Measurements from ENCODE around the gene C14orf132.

Gene C14orf132

DNA sequence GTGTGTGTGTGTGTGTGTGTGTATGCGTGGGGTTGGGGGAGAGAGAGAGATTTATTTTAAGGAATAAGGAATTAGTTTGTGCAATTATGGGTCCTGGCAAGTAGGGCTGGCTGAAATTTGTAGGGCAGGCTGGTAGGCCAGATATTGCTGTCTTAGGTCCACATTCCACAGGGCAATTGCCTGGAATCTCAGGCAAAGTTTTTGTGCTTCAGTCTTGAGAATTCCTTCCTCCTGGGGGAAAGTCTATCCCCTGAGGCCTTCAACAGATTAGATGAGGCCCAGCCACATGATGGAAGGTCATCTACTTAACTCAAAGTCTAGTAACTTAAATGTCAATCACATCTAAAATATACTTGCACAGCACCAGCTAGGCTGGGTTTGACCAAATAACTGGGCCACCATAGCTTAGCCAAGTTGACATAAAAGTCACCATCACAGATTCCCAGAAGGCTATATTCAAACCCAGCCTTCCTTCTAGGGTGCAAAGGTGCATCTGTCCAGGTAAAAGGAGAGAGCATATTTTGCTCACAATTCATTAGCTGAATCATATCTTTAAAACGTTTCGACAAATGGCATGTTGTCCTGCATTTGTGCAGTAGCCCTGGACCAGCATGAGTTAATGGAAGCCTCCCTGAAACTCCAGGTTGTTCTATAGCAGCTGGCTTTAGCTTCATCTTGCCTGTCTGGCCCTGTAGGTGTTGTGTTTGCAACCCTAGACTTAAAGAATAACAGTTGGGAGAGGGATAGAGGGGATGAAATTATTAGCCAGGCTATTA lies 63.1 kb downstream of the C14orf132 start:
- no peak for DNase-seq

DNA sequence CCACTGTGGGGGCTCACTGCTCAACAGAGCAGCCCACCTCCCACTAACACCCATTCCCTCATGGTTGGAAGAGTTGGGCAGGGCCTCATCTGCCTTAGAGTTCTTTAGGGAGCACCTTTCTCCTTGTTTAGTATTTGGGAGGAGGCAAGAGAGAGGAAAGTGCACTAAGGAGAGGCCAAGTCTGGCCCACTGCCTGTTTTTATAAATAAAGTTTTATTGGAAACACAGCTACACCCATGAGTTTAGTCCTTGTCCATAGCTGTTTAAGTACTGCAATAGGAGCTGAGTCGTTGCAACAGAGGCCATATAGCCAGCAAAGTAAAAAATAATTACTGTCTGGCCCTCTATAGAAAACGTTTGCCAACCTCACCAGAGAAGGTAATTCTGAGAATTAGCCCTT lies 63.9 kb downstream of the C14orf132 start:
- peak; percentile 54 for DNase-seq

DNA sequence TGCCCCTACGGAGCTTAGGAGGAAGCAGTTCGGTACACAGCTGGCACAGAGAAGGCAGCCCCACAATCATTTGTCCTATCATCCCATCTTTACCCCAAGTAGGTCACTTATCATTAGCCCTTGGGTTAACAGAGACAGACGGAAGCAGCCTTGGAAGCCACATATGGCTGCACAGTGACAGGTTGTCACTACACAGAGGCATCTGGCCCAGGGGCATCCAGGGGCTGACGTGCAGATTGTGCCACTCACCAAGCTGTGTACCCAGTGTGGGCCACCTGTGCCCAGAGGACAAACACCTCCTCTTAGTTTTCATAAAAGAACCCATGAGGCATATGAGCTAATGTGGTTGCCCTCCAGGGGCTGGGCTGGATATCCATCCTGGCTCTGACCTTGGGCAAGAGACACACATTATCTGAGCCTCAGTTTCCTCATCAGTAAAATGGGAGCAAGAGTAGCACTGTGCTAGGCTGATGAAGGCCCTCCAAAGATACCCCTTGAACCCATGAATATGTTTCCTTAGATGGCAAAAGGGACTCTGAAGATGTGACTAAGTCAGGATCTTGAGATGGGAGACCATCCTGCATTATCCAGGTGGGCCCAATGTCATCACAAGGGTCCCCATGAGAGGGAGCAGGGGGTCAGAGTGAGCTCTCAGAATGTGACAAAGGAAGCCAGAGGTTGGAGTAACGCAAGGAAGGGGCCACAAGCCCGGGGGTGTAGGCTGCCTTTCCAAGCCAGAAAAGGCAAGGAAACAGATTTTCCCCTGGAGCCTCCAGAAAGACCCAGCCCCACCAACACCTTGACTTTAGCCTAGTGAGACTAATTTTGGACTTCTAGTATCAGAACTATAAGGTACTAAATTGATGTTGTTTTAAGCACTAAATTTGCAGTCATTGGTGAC lies 64.6 kb downstream of the C14orf132 start:
- DNase-seq = peak; percentile 87

DNA sequence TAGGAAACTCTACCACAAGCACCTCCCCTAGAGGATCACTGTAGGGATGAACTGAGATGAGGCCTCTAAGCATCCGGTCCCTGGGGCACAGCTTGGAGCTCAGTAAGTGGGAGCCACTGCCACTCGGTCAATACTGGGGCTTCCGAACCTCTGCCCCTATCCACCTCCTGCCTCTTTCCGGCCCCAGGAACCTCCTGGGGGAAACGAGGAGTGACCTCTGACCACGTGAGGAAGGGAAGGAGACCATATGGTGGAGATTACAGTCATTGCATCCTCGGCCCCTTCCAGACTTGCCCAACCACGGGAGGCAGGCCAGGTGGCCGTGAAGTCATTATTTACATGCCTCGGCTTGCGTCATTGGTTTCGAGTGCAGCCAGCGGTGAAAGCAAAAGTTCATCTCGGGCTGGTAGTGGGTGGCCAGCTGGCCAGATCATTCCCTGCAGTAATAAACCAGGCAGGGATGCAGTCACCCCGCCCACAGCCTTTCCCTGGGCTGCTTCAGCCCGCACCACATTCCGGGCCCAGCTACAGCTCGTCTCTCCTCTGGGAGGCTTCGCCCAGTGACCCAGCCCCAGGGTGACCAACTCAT lies 65.4 kb downstream of the C14orf132 start:
- DNase-seq = no peak

DNA sequence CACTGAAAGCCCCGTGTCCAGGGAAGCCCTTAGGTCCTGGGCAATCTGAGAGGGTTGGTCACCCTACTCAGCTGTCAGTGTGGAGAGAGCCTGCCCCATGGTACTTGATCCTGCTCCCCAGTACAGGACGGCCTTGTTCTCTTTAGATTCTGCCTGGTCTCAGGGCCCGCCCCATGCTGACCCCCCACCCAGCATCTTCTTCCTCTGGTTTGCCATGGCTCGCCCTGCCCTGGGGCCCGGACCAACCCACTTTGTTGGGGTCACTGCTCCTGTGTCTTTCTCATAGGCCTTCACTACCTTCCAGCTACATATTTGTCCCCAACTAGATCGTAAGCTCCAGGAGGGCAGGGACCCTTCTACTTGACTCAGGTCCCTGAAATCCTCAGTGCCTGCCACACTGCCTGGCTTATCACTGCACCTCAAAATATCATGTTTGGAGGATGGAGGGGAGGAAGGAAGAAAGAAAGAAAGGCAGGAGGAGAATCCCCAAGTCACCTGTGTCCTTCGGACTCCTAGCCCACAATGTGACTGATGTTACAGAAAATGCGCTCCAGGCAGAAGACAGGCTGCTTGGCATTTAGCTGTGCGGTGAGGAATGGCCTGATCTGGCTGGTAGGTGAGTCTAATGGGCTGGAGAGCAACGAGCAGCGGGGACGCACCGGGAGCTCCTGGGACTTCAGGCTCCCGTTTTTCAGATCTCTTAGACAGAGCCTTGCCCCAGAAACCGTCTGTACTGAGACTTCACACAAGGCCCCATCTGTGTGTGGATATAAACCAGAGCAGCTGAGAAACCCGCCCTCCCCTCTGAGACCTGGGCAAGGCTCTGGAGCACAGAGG lies 66.1 kb downstream of the C14orf132 start:
- no peak for DNase-seq

DNA sequence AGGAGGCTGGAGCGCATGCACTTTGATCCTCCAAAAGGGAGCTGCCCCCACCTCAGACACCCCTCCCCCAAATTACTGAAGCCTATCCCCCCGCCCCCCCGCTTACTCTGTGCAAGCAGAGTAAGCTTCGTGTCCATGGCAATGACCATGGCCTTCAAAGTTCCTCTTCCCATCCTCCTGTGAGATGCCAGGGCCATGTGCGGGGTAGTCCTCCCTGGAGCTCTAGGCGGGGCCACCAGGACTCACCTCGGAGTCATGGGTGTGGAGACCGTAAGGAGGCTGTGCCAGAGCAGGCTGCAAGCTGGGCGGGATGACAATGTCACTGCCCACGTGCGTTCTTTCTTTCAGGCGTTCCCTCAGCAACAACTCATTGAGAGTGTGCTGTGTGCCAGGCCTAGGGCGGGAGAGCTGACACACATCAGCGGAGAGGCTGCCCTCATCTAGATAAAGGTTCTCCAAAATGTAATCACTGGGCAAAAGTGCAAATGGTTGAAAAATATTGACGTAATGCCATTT lies 66.8 kb downstream of the C14orf132 start:
- DNase-seq = no peak

DNA sequence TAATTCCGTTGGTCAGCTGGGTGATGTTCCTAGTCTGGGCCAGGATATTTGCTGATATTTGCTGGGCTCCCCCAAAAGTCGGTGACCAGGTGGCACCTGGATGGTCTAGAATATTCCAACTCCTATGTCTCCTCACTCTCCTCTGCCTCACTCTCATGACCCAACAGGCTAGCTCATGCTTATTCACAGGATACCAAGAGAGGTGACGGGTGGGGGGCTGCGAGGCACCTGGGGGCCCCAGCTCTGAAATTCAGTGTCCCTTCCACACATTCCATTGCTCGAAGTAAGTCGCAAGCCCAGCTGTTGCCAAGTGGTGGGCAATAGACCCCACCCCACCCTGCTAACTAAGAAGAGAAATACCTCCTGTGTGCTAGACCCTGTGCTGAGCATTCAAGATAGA lies 67.7 kb downstream of the C14orf132 start:
- DNase-seq = no peak

DNA sequence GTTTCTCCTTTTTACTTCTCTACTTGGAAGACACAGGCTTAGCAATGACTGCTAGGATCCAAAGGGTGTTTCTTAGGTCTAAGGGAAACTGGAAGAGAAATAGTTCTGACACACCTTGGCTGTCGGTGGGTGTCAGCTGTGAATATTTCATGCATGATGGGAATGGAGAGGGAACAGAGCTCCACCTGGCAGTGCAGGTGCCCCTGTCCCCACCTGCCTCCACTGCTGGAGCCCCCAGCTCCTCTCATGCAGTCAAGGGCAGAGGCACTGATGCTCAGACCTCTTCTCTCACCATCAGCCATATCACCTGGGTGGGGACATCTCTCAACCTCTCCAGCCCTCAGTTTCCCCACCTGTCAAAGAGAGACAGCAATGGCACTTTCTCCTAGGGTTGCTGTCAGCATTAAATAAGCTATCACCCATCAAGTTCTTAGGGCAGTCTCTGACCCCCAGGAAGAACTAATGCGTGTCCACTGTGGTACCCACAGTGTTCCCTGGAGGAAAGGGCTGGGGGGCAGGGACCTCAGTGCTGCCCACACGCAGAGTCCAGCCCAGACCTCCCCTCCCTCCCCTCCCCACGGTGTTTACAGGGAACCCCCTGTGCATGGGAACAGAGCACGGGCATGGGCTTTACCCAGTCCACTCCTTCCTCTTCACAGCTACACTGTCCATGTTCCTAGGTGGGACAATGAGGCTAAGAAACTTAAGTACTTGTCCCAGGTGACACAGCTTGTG lies 69.1 kb downstream of the C14orf132 start:
- DNase-seq = no peak

DNA sequence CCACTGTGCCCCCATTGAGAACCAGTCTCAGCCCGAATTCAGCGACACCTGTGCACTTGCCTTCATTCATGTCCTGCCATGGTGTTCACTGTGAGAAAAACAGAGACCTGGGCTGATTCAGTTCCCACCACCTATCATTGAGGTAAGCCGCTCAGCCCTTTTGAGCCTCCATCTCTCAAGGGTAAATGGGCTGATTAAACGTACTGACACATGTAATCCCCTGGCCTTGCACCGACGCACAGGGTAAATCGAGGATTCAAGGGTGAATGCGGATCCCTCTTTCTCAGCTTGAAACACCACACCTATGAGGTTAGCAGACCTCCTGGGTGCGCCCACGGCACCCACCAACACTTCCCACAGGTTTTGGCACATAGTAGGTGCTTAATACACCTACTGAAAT lies 69.7 kb downstream of the C14orf132 start:
- DNase-seq = no peak

DNA sequence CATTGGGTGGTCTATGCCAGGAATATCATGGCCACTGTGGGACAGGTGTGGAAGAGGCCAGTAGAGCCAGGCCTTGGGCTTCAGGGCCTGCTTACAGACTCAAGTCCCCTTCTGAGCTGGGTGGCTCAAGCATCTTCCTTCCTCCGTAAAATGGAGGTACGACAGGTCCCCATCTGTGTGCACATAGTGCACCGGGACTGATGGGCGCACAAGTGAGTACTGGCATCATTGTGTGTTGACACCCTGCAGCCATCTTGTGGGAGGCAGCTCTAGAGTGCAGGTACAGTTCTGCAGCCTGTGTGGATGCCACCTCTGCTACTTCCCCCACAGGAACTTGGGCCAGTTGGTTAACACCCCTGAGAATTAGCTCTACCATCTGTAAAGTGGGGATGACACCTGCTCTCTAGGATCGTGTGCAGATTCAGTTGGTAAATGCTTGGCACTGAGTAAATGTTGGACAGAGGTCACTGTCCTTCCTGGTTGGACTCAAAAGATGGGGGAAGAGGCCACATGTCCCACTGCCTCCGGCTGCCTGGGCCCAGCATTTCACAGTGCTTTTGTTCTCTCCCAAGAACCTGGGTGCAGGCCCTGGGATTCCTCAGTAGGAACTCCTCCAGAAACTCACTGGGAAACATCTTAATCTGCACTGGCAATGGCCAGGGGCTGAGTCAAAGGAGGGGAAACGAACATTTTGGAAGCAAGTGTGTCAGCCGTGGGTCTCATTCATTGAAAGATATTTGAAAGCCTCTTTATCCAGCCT lies 70.6 kb downstream of the C14orf132 start:
- no peak for DNase-seq

DNA sequence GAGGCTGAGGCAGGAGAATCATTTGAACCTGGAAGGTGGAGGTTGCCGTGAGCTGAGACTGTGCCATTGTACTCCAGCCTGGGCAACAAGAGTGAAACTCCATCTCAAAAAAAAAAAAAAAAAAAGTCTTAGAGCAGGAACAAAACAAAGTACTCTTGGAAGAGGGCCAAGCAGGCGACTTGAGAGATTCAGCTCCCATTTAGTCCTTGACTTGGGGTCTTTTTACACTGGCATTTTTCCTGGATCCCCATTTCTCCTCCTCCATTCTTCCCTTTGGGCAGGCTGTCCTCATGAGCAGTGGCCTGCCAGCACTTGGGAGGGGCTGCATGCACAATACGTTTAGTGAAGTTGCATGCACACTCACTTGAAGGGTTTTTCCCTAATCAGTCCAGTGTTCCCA lies 72.9 kb downstream of the C14orf132 start:
- DNase-seq = no peak

DNA sequence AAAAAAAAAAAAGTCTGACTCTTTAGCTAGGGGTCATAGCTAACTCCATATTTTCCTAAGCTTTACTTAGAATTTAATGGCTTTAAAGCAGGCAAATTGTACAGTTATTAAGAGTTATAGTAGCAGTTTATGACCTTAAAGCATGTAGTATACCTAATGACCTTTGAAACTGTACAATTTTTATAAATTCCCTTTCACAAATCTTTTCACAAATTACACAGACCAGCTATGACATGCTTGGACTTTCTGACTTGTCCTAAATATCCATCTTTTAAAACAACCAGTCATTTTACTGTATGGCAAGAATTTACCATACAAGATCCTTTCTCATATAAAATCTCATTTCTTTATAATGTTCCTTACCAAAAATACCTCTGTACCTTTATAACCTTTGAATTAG lies 74.8 kb downstream of the C14orf132 start:
- DNase-seq = no peak

DNA sequence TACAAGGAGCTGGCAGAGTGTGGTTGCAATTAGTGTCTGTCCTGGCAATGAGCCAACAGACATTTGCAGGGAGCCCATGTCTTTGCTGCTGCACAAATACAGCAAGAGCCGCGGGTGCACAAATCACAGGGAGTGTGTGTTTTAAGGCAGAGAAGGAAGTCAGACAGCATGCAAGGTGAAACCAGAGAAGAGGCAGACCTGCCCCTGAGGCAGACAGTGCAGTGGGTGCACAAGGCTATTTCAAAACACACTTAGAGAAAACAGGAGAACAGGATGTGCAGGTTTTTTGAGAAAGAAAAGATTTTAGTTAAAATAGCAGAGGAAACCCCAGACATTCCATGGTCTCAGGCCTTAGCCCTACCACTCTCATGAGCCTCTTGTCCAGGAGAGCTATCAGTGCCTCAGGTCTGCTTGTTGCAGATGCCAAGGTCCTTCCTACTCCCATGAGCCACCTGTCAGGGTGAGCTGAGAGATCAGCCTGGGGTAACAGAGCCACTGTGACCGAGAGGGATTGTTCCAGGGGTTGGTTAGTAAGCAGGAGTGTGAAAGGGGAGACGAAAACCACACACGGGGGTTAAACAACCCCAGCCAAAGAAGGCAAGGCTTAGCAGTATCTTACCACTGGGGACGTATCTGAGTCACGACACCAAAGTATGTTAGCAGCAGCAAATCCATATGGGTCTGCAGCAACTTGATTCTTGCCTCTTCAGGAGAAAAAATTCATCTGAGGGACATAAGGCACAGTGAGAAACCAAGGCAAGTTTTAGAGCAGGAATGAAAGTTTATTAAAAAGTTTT lies 78.1 kb downstream of the C14orf132 start:
- DNase-seq = peak; percentile 69

DNA sequence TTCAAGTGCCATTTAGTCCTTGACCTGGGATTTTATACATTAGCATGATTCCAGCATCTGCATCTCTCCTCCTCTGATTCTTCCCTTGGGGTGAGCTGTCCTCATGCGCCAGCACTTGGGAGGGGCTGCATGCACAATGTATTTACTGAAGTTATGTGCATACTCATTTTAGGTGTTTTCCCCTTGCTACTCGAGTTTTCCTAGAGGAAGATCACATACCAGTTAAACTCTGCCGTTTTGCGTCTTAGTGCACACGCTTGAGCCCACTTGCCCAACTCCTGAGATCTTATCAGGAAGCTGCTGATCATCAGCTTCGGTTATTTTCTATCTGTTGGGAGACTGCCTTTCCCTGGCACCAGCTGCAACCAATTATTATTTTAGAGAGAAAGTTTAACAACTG lies 78.8 kb downstream of the C14orf132 start:
- DNase-seq = no peak

DNA sequence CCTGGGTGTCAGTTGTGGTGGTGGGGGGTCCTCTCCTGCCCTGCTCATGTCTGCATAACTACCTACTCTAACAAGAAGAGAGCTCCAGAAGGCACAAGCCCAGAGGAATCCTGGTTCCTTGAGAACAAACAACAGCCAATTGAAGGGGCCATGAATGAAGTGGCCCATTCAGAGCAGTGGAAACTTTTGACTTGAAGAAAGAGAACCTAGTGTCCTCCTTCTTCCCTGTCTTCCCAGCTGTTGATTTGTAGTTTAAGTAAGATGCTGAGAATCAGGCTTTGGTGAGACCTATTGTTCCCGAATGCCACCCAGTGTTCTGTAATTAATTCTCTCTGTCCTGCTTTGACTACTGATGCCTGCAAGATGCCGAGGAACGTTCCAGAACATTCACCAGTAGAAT lies 79.2 kb downstream of the C14orf132 start:
- no peak for DNase-seq

DNA sequence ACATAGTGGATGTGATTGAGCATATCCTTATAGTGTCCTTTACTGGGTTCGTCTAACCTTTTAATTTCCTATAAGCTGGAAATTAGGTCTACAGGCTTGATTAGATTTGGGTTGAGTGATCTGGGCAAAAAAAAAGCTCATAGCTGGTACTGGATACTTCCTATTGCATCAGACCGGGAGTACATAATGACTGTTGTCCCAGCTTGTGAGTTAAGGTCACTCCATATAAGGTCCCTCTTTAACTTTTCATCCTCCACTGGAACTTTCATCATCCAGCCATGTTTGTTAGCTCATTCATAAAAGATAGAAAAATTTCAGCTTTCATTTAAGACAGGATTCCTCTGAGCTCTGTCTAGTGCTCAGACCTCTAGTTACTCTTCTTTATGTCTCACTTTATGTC lies 80.8 kb downstream of the C14orf132 start:
- no peak for DNase-seq

DNA sequence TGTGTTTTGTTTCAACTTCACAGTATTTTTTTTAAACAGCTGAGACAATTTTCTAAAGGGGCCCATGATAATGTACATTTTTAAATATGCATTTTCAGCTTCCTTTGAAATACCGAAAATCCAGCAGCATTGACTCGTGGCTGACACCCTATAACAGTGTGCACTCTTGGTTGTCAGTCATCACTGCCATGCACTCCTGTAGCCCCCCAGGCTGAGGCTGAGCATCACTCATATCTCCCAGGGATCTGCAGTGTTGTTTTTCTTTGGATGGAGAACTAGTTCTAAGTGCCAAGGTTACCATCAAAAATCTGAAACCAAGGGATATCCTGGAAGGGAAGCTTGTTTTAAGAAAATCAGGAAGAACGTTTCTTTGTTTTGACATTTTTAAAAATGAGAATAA lies 81.2 kb downstream of the C14orf132 start:
- DNase-seq = no peak

DNA sequence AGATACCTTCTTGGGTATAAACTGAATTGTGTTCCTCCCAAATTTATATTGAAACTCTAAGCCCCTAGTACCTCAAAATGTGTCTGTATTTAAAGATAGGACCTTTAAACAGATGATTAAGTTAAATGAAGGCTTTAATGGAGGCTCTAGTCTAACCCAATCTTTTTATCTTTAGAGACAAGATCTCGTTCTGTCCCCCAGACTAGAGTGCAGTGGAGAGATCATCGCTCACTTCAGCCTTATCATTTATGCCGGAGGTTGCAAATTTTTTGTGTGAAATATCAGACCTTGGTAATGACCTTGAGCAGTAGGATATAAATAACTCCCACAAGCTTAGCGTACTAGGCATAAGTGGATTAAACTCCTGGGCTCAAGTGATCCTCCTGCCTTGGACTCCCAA lies 81.8 kb downstream of the C14orf132 start:
- no peak for DNase-seq

DNA sequence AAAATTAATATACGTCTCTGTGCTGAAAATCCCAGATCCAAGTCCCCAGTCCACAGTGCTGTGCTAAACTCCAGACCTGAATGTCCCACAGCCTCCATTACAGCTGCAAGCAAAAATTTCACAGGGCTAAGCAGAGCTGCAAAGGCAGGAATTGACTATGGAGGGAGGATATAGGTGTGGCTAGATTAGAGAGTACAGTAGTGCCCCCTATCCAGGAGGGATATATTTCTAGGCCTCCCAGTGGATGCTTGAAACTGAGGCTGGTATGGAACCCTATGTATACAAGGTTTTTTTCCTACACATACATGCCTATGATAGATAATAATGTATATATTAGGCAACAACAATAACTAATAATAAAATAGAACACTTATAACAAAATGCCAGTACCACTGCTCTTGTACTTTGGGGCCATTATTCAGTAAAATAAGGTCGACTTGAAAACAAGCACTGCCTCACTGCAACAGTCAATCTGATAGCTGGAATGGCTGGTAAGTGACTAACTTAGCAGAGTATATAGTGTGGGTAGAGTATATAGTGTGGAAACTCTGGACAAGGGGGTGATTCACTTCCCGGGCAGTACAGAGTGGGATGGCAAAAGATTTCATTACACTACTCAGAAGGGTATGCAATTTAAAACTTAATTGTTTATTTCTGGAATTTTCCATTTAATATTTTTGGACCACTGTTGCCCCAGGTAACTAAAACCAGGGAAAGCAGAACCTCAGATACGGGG lies 82.7 kb downstream of the C14orf132 start:
- DNase-seq = no peak

DNA sequence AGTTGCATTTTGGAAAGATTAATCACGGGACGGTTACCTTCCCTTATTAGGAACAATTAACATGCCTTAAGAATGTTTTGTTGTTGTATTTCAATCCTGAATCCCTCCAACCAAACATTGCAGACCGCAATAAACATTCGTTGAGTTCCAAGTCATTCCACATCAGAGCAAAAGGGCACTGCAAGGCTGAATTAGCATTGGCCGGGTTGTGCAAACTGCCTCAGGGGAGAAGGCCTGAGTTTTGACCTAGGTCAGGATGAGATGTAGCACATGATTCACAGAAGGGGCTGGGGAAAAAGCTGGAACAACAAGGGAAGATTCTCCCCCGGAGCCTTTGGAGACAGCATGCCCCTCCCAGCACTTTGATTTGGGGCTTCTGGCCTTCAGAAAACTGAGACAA lies 83.3 kb downstream of the C14orf132 start:
- no peak for DNase-seq

Data from NCI-H1694 treated with DMSO at 0.1 percent for 48 hours (cell line).